ENCODE results near the gene SDK1.

SDK1 gene, protein sequence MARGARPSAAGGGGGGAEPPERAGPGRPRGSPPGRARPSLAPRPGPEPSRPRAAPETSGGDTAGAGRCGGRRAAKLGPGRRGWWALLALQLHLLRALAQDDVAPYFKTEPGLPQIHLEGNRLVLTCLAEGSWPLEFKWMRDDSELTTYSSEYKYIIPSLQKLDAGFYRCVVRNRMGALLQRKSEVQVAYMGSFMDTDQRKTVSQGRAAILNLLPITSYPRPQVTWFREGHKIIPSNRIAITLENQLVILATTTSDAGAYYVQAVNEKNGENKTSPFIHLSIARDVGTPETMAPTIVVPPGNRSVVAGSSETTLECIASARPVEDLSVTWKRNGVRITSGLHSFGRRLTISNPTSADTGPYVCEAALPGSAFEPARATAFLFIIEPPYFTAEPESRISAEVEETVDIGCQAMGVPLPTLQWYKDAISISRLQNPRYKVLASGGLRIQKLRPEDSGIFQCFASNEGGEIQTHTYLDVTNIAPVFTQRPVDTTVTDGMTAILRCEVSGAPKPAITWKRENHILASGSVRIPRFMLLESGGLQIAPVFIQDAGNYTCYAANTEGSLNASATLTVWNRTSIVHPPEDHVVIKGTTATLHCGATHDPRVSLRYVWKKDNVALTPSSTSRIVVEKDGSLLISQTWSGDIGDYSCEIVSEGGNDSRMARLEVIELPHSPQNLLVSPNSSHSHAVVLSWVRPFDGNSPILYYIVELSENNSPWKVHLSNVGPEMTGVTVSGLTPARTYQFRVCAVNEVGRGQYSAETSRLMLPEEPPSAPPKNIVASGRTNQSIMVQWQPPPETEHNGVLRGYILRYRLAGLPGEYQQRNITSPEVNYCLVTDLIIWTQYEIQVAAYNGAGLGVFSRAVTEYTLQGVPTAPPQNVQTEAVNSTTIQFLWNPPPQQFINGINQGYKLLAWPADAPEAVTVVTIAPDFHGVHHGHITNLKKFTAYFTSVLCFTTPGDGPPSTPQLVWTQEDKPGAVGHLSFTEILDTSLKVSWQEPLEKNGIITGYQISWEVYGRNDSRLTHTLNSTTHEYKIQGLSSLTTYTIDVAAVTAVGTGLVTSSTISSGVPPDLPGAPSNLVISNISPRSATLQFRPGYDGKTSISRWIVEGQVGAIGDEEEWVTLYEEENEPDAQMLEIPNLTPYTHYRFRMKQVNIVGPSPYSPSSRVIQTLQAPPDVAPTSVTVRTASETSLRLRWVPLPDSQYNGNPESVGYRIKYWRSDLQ (N-terminal part only)

DNA sequence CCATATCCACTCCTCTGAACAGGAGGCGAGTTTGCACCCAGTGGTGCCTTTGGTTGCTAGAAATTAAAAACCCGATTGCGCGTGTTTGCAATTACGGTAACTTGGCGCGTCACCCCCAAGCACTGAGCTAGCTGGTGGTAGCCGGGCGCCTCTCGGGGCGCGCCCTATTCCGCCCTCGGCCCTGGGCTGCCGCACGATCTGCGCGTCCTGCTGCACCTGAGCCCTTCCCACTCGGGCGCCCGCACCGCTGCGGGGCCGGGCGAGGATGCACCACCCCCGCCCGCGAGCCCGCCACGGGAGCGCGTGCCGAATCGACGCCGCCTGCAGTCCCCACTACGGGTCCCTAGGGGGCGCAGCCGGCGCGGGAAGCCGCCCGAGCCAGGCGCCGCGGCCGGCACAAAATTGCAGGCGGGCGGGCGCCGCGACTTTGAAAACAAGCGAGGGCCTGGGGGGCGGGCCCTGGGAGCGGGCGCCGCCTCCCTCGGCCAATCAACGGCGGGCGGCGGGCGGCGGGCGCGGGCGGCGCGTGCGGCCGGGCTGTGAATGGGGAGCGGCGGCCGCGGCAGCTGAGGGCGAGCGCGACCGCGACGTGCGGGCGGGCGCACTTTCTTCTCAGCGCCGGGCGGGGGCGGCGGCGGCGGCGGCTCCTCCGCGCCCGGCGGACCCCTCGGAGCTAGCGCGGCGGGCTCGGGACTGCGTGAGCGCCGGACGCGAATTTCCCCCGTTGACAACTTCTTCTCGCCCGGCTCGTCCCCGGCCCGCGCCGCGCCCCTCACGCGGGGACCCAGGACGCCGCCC lies at the start of gene SDK1:
Gene SDK1 (plus strand): TSS at position 602 of the 798 bp plus-strand sequence. CDS start 335 bp downstream, outside the sequence.
- DNase-seq: peak; percentile 9

DNA sequence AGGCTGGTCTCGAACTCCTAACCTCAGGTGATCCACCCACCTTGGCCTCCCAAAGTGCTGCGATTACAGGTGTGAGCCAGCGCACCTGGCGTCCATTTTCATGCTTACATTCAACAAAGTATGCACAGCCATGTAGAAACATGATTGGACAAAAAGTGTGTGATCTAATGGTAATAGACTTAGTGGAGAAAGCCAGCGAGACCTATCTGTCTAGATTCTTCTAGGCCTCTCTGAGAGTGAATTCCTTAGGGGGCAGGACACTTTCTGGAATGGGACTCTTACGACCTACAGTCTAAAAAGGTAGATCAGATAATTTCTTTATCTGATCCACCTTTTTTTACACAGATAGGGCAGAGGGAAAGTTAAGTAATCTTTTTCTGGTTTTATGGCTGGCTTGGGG lies 46.3 kb upstream of the SDK1 start:
- DNase-seq: no peak

DNA sequence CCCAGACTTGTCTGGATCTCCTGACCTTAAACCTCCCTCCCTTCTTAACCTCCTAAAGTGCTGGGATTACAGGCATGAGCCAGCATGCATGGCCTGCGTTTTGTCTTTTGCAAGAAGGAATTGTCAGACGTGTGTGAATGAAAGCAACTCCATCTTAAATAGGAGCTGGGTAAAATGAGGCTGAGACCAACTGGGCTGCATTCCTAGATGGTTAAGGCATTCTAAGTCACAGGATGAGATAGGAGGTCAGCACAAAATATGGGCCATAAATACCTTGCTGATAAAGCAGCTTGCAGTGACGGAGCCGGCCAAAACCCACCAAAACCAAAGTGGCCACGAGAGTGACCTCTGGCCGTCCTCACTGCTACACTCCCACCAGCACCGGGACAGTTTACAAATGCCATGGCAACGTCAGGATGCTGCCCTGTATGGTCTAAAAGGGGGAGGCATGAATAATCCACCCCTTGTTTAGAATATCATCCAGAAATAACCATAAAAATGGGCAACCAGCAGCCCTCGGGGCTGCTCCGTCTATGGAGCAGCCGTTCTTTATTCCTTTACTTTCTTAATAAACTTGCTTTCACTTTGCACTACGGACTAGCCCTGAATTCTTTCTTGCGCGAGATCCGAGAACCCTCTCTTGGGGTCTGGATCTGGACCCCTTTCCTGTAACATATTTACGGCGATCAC lies 41.2 kb upstream of the SDK1 start:
- no peak for DNase-seq

DNA sequence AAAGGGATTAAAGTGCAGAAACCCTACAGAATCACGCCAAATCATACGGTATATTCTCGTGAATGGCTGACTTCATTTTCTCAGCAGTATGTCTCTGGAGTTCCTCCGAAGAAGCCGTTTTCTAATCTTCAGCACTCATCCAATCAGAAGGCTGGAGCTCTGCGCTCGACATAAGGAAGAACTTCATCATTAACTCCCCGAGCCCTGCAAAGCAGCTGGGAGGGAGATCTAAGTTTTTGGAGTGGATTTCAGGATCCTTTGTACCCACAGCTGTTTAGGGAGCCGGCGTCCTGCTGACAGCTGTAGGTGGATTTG lies 40.7 kb upstream of the SDK1 start:
- DNase-seq: peak; percentile 87

DNA sequence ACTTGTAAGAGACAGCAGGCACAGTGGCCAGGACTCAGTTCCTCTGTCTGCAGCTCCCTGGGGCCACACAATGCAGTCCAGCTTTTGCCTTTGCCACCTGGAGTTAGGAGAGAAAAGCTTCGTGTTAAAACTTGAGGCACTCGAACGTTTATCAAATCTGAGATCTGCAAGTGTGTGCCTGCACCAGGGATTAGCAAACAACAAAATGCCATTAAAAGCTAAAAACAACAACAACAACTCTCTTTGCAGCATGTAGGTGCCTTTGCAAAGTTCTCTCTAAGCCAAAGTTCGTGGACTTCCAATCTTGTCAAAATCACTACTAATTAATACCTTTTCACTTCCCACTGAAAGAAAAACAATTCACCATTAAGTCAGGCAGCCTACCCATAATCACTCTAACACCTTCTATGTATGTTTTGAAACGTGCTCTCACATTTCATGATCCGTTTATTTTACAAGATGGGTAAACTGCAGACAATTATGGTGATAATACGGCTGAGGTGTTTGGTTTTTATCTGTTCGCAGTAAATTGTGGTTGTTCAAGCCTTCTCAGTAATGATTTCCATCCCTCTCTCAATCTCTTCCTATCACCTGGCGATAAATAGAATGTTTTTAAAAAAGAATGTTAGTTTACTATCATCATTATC lies 36.2 kb upstream of the SDK1 start:
- no peak for DNase-seq

DNA sequence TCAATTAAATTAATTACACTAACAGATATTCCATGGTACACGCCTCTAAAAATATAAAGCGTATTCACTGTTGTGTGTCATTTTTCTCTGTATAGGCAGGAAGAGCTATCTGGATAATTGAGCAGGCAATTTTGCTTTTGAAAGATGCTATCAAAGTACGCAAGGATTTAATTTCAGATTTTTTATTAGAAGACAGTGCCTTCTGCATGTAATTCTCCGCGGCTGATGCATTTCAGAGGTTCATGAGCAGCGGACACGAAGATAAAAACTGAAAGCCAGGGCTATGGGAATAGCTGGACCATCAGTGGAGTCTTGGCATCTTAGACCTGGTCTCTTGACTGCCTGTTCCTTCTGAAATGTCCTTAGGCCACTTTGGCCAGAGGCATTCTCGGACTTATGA lies 35.7 kb upstream of the SDK1 start:
- DNase-seq: no peak

DNA sequence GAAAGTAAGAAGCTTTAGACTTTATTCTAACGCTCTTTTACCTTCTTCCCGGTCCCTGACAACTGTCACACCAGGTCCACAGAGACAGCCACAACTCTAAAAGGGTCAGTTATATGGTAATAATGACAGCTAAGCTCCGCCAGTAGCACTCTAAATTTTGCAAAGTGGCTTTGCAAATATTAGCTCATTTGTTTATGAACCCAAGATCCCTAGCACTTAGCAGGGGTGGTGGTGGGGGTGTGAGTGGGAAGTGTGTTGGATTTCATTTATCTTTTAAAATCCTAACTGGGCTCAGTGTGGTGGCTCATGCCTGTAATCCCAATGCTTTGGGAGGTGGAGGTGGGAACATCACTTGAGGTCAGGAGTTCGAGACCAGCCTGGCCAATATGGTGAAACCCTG lies 34.8 kb upstream of the SDK1 start:
- no peak for DNase-seq

DNA sequence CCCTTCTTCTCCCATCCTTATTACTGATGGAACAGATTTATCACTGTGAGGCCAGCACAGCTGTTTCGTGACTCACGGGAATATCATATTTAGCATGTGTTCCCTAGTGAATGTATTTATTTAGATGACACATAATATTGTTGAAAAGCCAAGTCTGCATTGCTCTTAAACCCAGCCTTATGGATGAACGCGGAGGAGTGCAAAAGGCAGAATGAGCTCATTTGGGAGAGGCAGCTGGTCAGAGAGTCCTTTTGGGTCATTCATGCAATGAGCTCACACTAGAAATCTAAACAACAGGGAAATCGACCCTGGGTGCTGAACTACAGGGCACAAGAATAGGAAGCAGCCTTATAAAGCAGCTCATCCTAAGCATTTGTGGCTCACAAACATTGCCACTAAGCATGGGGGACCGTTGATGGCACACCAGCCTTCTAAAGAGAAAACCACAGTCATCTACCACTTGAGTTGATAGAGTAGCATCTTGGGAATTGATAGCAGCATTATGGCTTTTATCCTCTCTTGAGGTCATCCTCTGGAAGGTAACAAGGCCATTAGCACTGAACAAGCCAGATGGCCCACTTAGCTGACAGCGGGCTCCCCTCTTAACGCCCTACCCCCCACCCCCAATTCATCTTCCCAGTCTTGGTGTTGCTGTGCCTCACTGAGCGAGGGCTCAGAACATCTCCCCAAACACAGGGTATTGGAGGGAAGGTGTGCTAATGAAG lies 32.9 kb upstream of the SDK1 start:
- DNase-seq: peak; percentile 96

DNA sequence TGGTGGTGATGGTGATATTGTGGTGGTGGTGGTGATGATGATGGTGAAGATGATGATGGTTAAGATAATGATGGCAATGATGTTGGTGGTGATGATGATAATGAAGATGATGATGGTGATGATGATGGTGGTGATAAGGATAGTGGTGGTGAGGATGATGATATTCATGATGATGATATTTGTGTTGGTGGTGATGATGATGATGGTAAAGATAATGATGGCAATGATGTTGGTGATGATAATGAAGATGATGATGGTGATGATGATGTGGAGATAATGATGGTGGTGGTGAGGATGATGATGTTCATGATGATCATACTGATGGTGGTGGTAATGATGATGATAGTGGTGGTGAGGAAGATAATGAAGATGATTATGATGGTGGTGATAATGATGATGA lies 30.7 kb upstream of the SDK1 start:
- DNase-seq: no peak

DNA sequence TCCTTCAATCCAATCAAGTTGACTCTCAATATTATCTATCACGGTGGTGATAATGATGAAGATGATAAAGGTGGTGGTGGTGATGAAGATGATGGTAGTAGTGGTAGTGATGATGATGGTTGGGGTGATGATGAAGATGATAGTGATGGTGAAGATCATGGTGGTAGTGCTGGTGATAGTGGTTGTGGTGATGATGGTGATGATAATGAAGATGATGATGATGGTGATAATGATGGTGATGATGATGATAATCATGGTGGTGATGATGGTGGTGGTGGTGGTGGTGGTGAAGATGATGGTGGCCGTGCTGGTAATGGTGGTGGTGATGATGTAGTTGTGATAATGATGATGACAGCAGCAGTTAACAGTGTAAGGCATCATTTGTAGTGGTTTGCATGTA lies 29.8 kb upstream of the SDK1 start:
- DNase-seq: no peak

DNA sequence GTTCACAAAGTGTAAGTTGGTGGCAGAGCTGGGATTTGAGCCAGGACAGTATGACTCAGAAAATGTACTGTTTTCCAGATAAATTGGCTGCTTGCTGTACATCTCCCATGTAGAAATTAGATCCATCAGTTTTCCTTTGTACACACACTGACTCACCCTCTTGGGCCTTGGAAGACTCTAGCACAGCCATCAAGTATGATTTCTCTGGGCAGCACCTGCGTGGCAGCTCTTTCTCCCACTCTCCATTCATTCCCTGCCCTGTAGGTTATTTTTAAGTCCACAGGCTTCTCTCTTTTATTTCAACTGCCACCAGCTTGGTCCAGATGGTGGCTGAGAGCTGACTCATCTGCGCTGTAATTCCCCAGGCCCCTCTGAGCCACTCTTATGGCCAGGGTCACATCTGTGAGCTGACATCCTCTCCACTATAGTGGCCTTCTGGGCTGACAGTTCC lies 28.3 kb upstream of the SDK1 start:
- peak; percentile 89 for DNase-seq

DNA sequence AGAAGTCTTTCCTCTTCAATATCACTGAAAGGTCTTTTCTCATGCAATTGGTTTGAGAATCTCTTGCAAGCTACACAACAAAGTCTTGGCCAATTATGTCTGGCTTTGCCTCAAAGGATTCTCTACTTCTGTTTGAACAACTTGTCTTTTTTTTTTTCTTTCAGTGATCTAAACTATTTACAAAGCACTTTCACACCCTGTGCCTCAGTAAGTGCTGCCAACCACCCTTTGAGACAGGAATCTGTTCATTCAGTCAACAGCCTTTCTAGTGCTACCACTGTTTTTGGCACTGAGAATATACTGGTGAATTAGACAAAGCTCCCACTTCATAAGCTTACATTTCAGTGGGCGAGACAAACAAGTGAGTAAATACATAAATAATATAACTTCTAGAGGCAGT lies 26.9 kb upstream of the SDK1 start:
- no peak for DNase-seq

DNA sequence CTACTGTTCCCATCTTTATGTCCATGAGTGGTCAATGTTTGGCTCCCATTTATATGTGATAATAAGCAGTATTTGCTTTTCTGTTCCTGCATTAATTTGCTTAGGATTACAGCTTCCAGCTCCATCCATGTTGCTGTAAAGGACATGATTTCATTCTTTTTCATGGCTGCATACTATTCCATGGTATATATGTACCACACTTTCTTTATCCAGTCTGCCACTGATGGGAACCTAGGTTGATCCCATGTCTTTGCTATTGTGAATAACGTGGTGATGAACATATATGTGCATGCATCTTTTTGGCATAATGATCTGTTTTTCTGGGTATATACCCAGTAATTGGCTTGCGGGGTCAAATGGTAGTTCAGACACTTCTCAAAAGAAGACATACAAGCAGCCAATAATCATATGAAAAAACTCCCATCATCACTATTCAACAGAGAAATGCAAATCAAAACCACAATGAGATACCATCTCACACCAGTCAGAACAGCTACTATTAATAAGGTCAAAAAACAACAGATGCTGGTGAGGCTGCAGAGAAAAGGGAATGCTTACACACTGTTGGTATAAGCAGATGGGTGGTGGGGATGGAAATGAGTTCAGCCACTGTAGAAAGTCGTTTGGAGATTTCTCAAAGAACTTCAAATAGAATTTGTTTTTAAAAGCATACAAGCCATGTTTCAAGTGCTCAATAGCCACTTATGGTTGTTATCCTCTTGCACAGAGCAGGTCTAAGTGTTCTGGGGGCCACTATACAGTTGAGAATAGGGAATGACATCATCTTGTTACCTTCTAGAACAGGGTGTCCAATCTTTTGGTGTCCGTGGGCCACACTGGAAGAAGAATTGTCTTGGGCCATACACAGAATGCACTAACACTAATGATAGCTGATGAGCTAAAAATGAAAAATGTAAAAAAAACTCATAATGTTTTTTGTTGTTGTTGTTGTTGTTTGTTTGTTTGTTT lies 23.2 kb upstream of the SDK1 start:
- DNase-seq: peak; percentile 23

DNA sequence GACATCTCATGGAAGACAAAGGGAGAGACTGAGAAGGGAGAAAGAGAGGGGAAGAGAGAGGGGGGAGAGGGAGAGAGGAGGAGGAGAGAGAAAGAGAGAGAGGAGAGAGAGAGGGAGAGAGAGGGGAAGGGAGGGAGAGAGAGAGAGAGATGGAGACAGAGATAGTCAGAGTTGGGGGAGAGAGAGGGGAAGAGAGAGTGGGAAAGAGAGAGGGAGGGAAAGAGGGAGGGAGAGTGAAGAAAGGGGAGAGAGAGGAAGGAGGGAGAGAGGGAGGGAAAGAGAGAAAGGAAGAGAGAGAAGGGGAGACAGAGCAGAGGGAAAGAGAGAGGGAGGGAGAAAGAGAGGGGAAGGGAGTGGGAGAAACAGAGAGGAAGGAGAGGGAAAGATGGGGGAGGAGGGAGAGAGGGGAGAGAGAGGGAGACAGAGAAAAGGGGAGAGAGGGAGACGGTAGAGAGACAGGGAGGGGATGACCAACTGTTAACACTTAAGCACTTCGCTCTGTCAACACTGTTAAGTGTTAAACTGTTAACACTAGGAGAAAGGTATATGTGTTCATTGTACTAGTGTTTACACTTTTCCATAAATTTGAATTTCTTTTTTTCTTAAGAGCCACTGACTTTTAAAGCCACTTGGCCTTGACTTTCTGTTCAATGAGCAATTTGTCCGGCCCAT lies 21.8 kb upstream of the SDK1 start:
- no peak for DNase-seq

DNA sequence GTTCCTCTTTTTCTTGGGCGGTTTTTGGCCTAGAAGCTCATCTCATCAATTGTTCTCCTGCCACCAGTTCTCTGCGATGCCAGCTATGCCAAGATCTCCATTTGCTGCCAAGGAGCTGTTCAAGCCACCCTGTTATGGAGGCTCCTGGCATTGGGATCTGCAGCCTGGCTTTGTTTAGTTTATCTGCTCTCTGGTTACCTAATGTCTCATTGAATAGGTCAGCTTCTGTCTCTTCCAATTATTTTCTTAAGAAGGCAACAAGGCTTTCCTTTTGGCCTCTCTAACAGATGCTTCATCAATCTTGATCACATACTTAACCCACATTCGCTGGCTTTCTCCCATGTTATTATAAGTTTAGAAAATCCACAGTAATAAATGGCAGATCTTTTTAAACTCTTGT lies 20.6 kb upstream of the SDK1 start:
- peak; percentile 26 for DNase-seq

DNA sequence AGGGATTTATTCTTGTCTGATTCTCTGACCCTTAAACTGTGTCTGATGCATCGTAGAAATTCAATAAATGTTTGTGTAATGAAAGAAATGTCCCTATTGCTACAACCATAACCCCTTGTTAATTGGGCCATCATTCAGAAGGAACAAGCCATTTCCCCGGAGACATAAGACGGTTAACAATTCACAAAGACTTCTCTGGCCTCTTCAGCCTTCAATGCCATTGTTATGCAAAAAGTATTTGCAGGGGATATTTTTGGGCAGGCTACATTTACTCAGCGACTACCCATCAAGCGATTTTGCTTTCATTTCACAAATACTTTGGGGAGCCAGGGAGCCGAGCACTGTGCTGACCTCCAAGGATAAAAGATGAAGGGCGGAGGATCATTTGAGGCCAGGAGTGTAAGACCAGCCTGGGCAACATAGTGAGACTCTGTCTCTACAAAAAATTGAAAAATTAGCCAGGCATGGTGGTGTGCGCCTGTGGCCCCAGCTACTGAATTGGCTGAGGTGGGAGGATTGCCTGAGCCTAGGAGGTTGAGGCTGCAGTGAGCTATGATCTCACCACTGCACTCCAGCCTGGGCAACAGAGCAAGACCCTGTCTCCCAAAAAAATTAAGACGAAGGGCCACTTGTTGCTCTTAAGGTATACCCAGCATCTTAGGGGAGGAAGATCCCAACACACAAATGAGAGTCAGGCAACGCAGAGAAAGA lies 20.0 kb upstream of the SDK1 start:
- DNase-seq: no peak

DNA sequence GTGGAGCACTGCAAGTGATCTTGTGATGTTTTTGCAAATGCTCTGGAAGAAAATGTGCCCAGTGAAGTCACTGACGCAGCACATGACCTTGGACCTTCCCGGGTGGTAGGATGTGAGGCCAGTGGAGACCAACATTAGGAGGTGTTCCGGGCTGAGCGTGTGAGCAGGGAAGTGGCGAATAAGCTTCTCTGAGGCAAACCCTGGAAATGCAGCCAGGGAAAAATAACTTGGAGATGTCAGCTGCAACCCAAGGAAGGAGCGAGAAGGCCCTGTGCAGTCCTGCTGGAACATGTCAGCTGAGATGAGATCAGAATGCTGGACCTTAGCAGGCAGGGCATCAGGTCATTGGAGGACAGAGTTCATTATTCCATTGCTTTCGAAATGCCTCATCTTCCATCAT lies 18.6 kb upstream of the SDK1 start:
- no peak for DNase-seq

DNA sequence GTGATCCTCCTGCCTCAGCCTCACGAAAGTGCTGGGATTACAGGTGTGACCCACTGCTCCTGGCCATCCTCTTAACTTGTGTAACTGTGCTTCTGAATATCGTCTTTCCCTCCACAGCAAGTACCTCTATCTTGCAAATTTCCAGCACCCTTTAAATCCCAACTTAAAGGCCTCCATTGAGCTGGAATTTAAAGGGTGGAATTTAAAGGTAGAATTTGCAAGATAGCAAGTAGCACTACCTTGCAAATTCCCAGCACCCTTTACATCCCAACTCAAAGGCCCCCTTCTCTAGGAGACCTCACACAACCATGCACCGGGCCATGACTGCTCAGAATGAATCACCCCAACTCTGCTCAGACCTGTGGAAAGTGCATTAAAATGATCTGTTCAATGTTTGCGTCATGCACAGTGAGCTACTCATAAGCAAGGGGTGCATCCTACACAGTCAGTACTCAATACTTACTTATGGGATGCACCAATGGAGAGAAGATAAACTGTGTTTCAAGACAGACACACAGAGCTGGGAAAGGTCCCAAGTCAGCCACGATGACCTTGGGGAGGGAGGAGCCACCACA lies 17.8 kb upstream of the SDK1 start:
- no peak for DNase-seq
